Liver (tissue), 9 donors: ENCODE data around the gene KSR2. TPM values are rescaled to one million over a fixed set of nuclear protein-coding genes. Genes with fewer than 3 reads are reported as not detected.
"Not testable (repeated sequence)": the region's sequence is repeated elsewhere in the genome, so short reads cannot be mapped to it uniquely, and the experiment has no call there.

Experiments used
- DNase-seq: peaks from one replicate; pipeline ENCODE4 v3.0.0-alpha.2; 2017; ENCODE audit warnings: low spot score
- H3K27ac ChIP-seq, 2 donors: one replicate each; pipeline ENCODE4 v1.7.0; 2013; ENCODE audit warnings: inconsistent platforms in 2 of 2, low read length in 2 of 2, control low read depth in 1 of 2, low read depth in 1 of 2, mild to moderate bottlenecking in 1 of 2
- H3K27me3 ChIP-seq, 4 donors: one replicate each; pipeline versions ENCODE4 v1.6.1 to v1.7.0; 2013; ENCODE audit warnings: low read length in 3 of 4, inconsistent platforms in 1 of 4, mild to moderate bottlenecking in 1 of 4, moderate library complexity in 1 of 4; ENCODE audit not compliant: control insufficient read depth in 4 of 4, insufficient read depth in 4 of 4
- H3K36me3 ChIP-seq, 4 donors: one replicate each; pipeline versions ENCODE4 v1.6.1 to v1.7.0; 2013; ENCODE audit warnings: low read length in 3 of 4, mild to moderate bottlenecking in 3 of 4, low read depth in 1 of 4, moderate library complexity in 1 of 4; ENCODE audit not compliant: control insufficient read depth in 4 of 4, insufficient read depth in 3 of 4
- H3K4me1 ChIP-seq, 4 donors: one replicate each; pipeline versions ENCODE4 v1.6.1 to v1.7.0; 2013; ENCODE audit warnings: low read length in 3 of 4, mild to moderate bottlenecking in 3 of 4, moderate library complexity in 1 of 4; ENCODE audit not compliant: control insufficient read depth in 4 of 4, insufficient read depth in 4 of 4
- H3K4me3 ChIP-seq, 3 donors: one replicate each; pipeline versions ENCODE4 v1.6.1 to v1.7.0; 2013; ENCODE audit warnings: low read length in 3 of 3, control low read depth in 1 of 3, low read depth in 1 of 3, mild to moderate bottlenecking in 1 of 3
- H3K9ac ChIP-seq, 2 donors: one replicate each; pipeline ENCODE4 v1.7.0; 2013; ENCODE audit warnings: low read length in 2 of 2, mild to moderate bottlenecking in 2 of 2, moderate library complexity in 2 of 2, control low read depth in 1 of 2, low read depth in 1 of 2
- H3K9me3 ChIP-seq, 4 donors: one replicate each; pipeline versions ENCODE4 v1.6.1 to v1.7.0; 2013; ENCODE audit warnings: low read length in 3 of 4; ENCODE audit not compliant: control insufficient read depth in 4 of 4
- EGR1 ChIP-seq, 2 donors: IDR thresholded peaks; 2 replicates each; pipeline ENCODE4 v1.6.1; 2016 to 2018; ENCODE audit warnings: antibody characterized with exemption in 2 of 2, low read depth in 2 of 2
- FOXA1 ChIP-seq: IDR thresholded peaks from 2 replicates; pipeline ENCODE4 v1.6.1; 2016; ENCODE audit warnings: antibody characterized with exemption
- FOXA2 ChIP-seq: IDR thresholded peaks from 2 replicates; pipeline ENCODE4 v1.6.1; 2016; ENCODE audit warnings: antibody characterized with exemption
- HNF4A ChIP-seq, 2 donors: conservative IDR thresholded peaks; 2 replicates each; pipeline ENCODE4 v1.6.1; 2016; ENCODE audit warnings: antibody characterized with exemption in 2 of 2, mild to moderate bottlenecking in 2 of 2
- JUND ChIP-seq, 2 donors: IDR thresholded peaks; 2 replicates each; pipeline ENCODE4 v1.6.1; 2016; ENCODE audit warnings: antibody characterized with exemption in 2 of 2
- NR2F2 ChIP-seq: IDR thresholded peaks from 2 replicates; pipeline ENCODE4 v1.6.1; 2016; ENCODE audit warnings: antibody characterized with exemption
- RAD21 ChIP-seq, 2 donors: IDR thresholded peaks; 2 replicates each; pipeline ENCODE4 v1.6.1; 2016; ENCODE audit warnings: antibody characterized with exemption in 2 of 2, mild to moderate bottlenecking in 2 of 2
- RXRA ChIP-seq, 2 donors: IDR thresholded peaks; 2 replicates each; pipeline ENCODE4 v1.6.1; 2017 to 2018; ENCODE audit warnings: antibody characterized with exemption in 2 of 2, mild to moderate bottlenecking in 1 of 2
- TAF1 ChIP-seq: conservative IDR thresholded peaks from 2 replicates; pipeline ENCODE4 v1.6.1; 2016; ENCODE audit warnings: antibody characterized with exemption, mild to moderate bottlenecking
- YY1 ChIP-seq: IDR thresholded peaks from 2 replicates; pipeline ENCODE4 v1.6.1; 2016; ENCODE audit warnings: antibody characterized with exemption, mild to moderate bottlenecking
- WGBS: extraction: QIAGEN DNeasy Blood & Tissue Kit; methylation state at CpG from one replicate; pipeline ENCODE4 v1.1.7; 2013; 5-methylcytosine and 5-hydroxymethylcytosine counted together
- polyA plus RNA-seq, 2 donors: library from polyadenylated mRNA; stranded (reverse) in 1 of 2; unstranded in 1 of 2; fragments of 200-250 nt in 1 of 2; fragments of >200 nt in 1 of 2; fragmentation: Nextera tagmentation in 1 of 2; extraction: Ambion mirVana in 1 of 2; gene quantifications; one replicate each; pipeline versions ENCODE4 v1.2.1 to v1.2.3, GENCODE V29; 2013 to 2015
- total RNA-seq, 2 donors: library from RNA; depleted of rRNA; stranded (reverse); fragments of >200 nt; gene quantifications; one replicate each; pipeline ENCODE4 v1.2.3, GENCODE V29; 2014
- TF ChIP-seq, protein P1 (sequence below): fragments of 150-350 bp; IDR thresholded peaks from 2 replicates; pipeline ENCODE4 v1.5.1; 2017; ENCODE audit warnings: improper control_type of control experiment, low read depth, low read length; ENCODE audit not compliant: missing input control
- donor health status: healthy.
- donor health status: healthy.
- donor health status: healthy.
- donor health status: healthy.
- donor health status: healthy.

Gene KSR2
- total and polyA plus RNA-seq, 4 donors = under 0.01 to 0.02 (median under 0.01) TPM; not detected in 1

- H3K27me3 ChIP-seq = no peaks in the 10 kb centered on the region
- peak; percentile 45 for DNase-seq
- H3K9ac ChIP-seq = no peak overlapping the region
- no peaks in the 10 kb centered on the region for H3K4me1 ChIP-seq
- H3K27ac ChIP-seq = no peak overlapping the region
- H3K9me3 ChIP-seq = no peaks in the 10 kb centered on the region
- H3K36me3 ChIP-seq = no peaks in the 10 kb centered on the region
- TF ChIP-seq RAD21 (IDR thresholded peaks at IDR 0.05) = peak; percentile 40 to 68
- TF ChIP-seq JUND (IDR thresholded peaks at IDR 0.05) = no peak
- TF ChIP-seq, protein P1, sequence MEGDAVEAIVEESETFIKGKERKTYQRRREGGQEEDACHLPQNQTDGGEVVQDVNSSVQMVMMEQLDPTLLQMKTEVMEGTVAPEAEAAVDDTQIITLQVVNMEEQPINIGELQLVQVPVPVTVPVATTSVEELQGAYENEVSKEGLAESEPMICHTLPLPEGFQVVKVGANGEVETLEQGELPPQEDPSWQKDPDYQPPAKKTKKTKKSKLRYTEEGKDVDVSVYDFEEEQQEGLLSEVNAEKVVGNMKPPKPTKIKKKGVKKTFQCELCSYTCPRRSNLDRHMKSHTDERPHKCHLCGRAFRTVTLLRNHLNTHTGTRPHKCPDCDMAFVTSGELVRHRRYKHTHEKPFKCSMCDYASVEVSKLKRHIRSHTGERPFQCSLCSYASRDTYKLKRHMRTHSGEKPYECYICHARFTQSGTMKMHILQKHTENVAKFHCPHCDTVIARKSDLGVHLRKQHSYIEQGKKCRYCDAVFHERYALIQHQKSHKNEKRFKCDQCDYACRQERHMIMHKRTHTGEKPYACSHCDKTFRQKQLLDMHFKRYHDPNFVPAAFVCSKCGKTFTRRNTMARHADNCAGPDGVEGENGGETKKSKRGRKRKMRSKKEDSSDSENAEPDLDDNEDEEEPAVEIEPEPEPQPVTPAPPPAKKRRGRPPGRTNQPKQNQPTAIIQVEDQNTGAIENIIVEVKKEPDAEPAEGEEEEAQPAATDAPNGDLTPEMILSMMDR = peak; percentile 65
- 70% methylated on average over 13 of the region's 13 CpGs for WGBS
- no peak overlapping the region for H3K4me3 ChIP-seq
Measured at GRCh38 chr12:117857632-117858612, 110.9 kb downstream of the KSR2 start.

DNA sequence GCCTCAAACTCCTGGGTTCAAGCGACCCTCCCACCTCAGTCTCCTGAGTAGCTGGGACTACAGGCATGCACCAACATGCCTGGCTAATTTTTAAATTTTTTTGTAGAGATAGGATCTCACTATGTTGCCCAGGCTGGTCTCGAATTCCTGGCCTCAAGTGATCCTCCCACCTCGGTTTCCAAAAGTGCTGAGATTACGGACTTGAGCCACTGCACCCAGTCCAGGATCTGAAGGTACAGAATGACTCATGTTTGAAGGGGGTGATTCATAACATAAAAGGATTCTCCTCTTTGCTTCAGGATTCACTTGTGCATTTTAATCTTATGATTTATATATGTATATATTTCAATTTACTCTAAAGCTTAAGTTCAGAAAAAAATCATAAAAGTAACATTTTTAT lies 111.7 kb downstream of the KSR2 start:
- not testable (repeated sequence) for H3K9ac ChIP-seq, H3K9me3 ChIP-seq, H3K27ac ChIP-seq, H3K36me3 ChIP-seq, DNase-seq, H3K27me3 ChIP-seq, H3K4me1 ChIP-seq, H3K4me3 ChIP-seq
- 62% methylated on average over 4 of the region's 4 CpGs for WGBS

- DNase-seq = no peak
Measured at GRCh38 chr12:117855165-117855564, 113.6 kb downstream of the KSR2 start.

More at GRCh38 chr12:117855165-117855564, 113.6 kb downstream of the KSR2 start:
- Histone ChIP-seq H3K4me3 (no peak overlapping the region), H3K9me3 (no peaks in the 10 kb centered on the region), H3K9ac (no peak overlapping the region), H3K36me3 (no peaks in the 10 kb centered on the region), H3K27me3 (no peaks in the 10 kb centered on the region), H3K27ac (no peak overlapping the region), H3K4me1 (no peaks in the 10 kb centered on the region)
- 94% methylated on average over 19 of the region's 19 CpGs for WGBS
- TF ChIP-seq HNF4A (conservative IDR thresholded peaks at IDR 0.05) (no peak), TAF1 (no peak), YY1 (no peak), RXRA (IDR thresholded peaks at IDR 0.05) (no peak), FOXA1 (no peak), FOXA2 (no peak), NR2F2 (no peak), EGR1 (IDR thresholded peaks at IDR 0.05; ENCODE audit: low read depth in 2 of 2) (no peak)
- TF ChIP-seq, protein P1 = no peak
